ENCODE data around the gene HOMEZ. TPM values are rescaled to one million over a fixed set of nuclear protein-coding genes. Genes with fewer than 3 reads are reported as not detected.
"Not testable (repeated sequence)": the region's sequence is repeated elsewhere in the genome, so short reads cannot be mapped to it uniquely, and the experiment has no call there.

Gene HOMEZ
- total RNA-seq, 1 donor from 2014 or later, result 11.0 TPM

- ATAC-seq (no peak), DNase-seq (no peak)
- Histone ChIP-seq H3K27ac (no peak overlapping the region), H3K9me3 (no peaks in the 10 kb centered on the region), H3K4me1 (no peaks in the 10 kb centered on the region), H3K4me3 (no peak overlapping the region), H3K36me3 (no peaks in the 10 kb centered on the region), H3K27me3 (no peaks in the 10 kb centered on the region)
- no peak for TF ChIP-seq CTCF (IDR thresholded peaks at IDR 0.05)
- intact Hi-C loops (cut with DNase I), result no loop called here
Observed at GRCh38 chr14:23248601-23249000, 37.3 kb downstream of the HOMEZ start.

DNA sequence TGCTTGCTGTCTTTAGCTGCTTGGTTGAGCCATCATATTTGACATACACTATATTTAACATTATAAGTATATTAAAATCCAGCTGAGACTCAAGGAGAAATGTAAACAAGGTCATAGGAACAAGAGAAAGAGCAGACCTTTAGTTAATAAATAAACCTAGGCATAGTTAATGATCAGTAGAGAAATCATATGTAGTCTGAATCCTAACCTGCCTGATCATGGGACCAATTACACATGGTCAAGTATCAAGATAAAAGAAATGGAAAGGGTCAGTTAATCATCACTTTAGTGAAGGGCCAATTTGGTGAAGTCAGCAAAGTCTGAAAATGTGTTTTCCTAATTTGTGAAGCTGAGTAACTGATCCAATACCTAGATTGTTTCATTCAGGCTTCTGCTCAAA lies 40.6 kb downstream of the HOMEZ start:
- Histone ChIP-seq H3K27ac (no peak overlapping the region), H3K4me3 (no peak overlapping the region), H3K27me3 (no peaks in the 10 kb centered on the region), H3K4me1 (no peaks in the 10 kb centered on the region), H3K9me3 (no peaks in the 10 kb centered on the region), H3K36me3 (no peaks in the 10 kb centered on the region)
- ATAC-seq, result no peak
- no peak for DNase-seq
- TF ChIP-seq CTCF (IDR thresholded peaks at IDR 0.05), result no peak
- intact Hi-C loops (cut with DNase I), result no loop called here

- DNase-seq, result no peak
- Histone ChIP-seq H3K27me3 (no peaks in the 10 kb centered on the region), H3K4me3 (no peak overlapping the region), H3K36me3 (no peaks in the 10 kb centered on the region), H3K4me1 (peaks cover 4% of the 10 kb centered on the region), H3K27ac (no peak overlapping the region), H3K9me3 (no peaks in the 10 kb centered on the region)
- no peak for TF ChIP-seq CTCF (IDR thresholded peaks at IDR 0.05)
- intact Hi-C loops (cut with DNase I), result no loop called here
- no peak for ATAC-seq
Observed at GRCh38 chr14:23243066-23243465, 42.9 kb downstream of the HOMEZ start.

DNA sequence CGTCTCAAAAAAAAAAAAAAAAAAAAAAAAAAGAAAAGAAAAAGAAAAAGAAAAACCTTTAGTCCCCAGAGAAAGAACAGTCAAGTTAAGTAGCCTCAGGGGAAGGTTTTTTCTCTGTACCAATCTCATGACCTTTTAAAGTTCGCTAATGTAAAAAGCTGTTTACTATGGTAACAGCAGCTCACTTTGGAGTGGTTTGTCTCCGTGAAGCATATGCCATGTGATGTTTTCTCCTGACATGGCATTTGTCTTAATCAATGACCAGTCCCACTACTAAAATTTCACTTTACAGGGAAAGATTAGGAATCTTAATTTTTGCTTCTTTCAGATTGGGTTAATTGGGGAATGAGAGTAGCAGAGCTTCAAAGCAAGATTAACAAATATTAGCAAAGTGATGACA lies 43.9 kb downstream of the HOMEZ start:
- DNase-seq, result no peak
- Histone ChIP-seq H3K4me3 (no peak overlapping the region), H3K27me3 (no peaks in the 10 kb centered on the region), H3K4me1 (peaks cover 6% of the 10 kb centered on the region), H3K27ac (no peak overlapping the region), H3K36me3 (no peaks in the 10 kb centered on the region), H3K9me3 (no peaks in the 10 kb centered on the region)
- no peak for TF ChIP-seq CTCF (IDR thresholded peaks at IDR 0.05)
- ATAC-seq, result no peak
- intact Hi-C loops (cut with DNase I), result no loop called here

DNA sequence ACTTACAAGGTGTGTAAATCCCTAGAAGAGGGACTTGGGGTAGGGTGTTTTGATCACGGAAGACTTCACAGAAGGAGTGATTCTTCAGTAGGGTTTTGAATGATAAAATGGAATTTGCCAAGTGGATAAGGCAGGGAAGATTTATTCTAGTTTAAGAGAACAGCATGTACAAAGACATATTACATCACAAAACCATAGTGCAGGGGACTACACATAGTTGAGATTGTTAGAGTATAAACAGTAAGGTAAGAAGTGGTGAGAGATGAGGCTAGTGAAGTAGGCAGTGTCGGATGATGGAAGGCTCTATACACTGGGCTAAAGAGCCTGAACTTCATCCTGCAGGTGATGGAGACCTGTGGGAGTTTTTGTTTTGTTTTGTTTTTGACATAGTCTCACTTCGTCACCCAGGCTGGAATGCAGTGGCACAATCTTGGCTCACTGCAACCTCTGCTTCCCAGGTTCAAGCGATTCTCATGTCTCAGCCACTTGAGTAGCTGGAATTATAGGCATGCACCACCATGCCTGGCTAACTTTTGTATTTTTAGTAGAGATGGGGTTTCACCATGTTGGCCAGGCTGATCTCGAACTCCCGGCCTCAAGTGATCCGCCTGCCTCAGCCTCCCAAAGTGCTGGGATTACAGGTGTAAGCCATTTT lies 44.7 kb downstream of the HOMEZ start:
- DNase-seq; intact Hi-C loops (cut with DNase I); H3K4me1 ChIP-seq; H3K9me3 ChIP-seq; H3K4me3 ChIP-seq; H3K36me3 ChIP-seq; H3K27ac ChIP-seq; H3K27me3 ChIP-seq; ATAC-seq: not testable (repeated sequence)

GRCh38 chr14:23240661-23241060 lies 45.3 kb downstream of the HOMEZ start:
- no peaks in the 10 kb centered on the region for H3K9me3 ChIP-seq
- TF ChIP-seq CTCF (IDR thresholded peaks at IDR 0.05), result no peak

More at GRCh38 chr14:23240661-23241060, 45.3 kb downstream of the HOMEZ start:
- no peak overlapping the region for H3K27ac ChIP-seq
- H3K4me1 ChIP-seq, result peaks cover 6% of the 10 kb centered on the region
- no peak for DNase-seq
- intact Hi-C loops (cut with DNase I), result no loop called here
- no peaks in the 10 kb centered on the region for H3K36me3 ChIP-seq
- no peaks in the 10 kb centered on the region for H3K27me3 ChIP-seq
- ATAC-seq, result no peak
- no peak overlapping the region for H3K4me3 ChIP-seq
